ENCODE results near the gene UNC13C. TPM values are rescaled to one million over a fixed set of nuclear protein-coding genes. Genes with fewer than 3 reads are reported as not detected.

UNC13C gene
- total RNA-seq, 1 donor from 2014 or later, result 0.26 TPM

DNA sequence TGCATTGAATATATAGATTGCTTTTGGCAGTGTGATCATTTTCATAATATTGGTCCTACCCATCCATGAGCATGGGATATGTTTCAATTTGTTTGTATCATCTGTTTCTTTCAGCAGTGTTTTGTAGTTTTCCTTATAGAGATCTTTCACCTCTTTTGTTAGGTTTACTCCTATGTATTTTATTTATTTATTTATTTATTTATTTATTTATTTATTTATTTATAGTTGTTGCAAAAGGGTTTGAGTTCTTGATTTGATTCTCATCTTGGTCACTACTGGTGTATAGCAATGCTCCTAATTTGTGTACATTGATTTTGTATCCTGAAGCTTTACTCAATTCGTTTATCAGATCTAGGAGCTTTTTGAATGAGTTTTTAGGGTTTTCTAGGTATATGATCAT, 478.2 kb downstream of the UNC13C start:
- DNase-seq (ENCODE audit: low read depth), result no peak
- no peak for FAIRE-seq
- H3K36me3 ChIP-seq (ENCODE audit: control insufficient read depth, insufficient read depth, low read length), result no peaks in the 10 kb centered on the region
- TF ChIP-seq, protein P1, sequence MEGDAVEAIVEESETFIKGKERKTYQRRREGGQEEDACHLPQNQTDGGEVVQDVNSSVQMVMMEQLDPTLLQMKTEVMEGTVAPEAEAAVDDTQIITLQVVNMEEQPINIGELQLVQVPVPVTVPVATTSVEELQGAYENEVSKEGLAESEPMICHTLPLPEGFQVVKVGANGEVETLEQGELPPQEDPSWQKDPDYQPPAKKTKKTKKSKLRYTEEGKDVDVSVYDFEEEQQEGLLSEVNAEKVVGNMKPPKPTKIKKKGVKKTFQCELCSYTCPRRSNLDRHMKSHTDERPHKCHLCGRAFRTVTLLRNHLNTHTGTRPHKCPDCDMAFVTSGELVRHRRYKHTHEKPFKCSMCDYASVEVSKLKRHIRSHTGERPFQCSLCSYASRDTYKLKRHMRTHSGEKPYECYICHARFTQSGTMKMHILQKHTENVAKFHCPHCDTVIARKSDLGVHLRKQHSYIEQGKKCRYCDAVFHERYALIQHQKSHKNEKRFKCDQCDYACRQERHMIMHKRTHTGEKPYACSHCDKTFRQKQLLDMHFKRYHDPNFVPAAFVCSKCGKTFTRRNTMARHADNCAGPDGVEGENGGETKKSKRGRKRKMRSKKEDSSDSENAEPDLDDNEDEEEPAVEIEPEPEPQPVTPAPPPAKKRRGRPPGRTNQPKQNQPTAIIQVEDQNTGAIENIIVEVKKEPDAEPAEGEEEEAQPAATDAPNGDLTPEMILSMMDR (IDR thresholded peaks at IDR 0.05; ENCODE audit: insufficient read depth, low read length, severe bottlenecking), result no peak
- H3K4me3 ChIP-seq (ENCODE audit: low read depth, low read length), result no peak overlapping the region
- no peaks in the 10 kb centered on the region for H3K27me3 ChIP-seq (ENCODE audit: control insufficient read depth, insufficient read depth, low read length)

DNA sequence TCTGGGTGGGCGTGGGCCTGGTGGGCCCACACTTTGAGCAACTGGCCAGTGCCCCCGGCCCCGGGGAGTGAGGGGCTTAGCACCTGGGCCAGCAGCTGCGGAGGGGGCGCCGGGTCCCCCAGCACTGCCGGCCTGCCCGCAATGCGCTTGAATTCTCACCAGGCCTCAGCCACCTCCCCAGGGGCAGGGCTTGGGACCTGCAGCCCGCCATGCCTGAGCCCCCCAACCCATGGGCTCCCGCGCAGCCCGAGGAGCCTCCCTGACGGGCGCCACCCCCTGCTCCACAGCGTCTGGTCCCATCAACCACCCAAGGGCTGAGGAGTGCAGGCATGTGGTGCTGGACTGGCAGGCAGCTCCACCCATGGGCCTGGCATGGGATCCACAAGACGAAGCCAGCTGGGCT, 484.3 kb downstream of the UNC13C start:
- DNase-seq (ENCODE audit: low read depth) (no peak), FAIRE-seq (no peak)
- Histone ChIP-seq H3K36me3 (ENCODE audit: control insufficient read depth, insufficient read depth, low read length) (no peaks in the 10 kb centered on the region), H3K4me3 (ENCODE audit: low read depth, low read length) (no peak overlapping the region), H3K27me3 (ENCODE audit: control insufficient read depth, insufficient read depth, low read length) (no peaks in the 10 kb centered on the region)
- TF ChIP-seq, protein P1 (IDR thresholded peaks at IDR 0.05; ENCODE audit: insufficient read depth, low read length, severe bottlenecking), result no peak

DNA sequence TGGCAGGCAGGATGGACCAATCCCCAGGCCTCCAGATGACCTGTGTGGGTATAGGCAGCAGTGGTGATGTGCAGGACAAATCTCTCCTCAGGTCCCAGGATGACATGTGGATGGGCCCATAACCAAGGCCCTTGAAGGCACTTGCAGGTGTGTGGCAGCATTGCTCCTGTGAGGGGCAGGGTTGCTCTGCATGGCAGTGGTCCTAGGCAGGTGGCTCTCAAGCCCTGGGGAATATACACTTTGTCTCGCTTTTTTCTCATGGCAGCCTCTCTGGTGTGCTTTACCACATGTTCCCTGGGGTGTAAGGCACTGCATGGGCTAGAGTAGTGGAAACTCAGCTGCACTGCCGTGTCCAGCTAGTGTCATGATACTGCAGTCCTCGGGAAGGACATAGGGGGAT, 503.6 kb downstream of the UNC13C start:
- no peak overlapping the region for H3K4me3 ChIP-seq (ENCODE audit: low read depth, low read length)
- FAIRE-seq (no peak), DNase-seq (ENCODE audit: low read depth) (no peak)
- no peaks in the 10 kb centered on the region for H3K36me3 ChIP-seq (ENCODE audit: control insufficient read depth, insufficient read depth, low read length)
- TF ChIP-seq, protein P1 (IDR thresholded peaks at IDR 0.05; ENCODE audit: insufficient read depth, low read length, severe bottlenecking), result no peak
- no peaks in the 10 kb centered on the region for H3K27me3 ChIP-seq (ENCODE audit: control insufficient read depth, insufficient read depth, low read length)

DNA sequence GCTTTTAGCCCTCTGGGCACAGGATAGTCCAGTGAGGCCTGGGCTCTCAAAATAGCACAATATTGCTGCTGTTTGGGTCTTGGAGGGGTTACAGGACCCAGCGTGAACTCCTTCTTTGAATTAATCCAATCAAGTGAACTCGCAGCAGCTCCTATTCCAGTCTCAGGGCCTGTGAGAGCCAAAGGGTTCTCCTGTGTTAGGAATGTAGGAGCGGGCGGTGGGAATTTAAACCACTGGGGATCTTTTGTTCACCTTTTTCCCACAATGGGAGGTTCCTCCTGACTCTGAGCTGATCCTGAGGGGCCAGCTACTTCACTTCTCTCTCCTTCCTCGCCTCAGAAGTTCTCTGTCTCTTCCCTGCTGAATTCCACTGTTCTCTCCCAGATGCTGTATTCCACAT, 504.0 kb downstream of the UNC13C start:
- no peak for FAIRE-seq

DNA sequence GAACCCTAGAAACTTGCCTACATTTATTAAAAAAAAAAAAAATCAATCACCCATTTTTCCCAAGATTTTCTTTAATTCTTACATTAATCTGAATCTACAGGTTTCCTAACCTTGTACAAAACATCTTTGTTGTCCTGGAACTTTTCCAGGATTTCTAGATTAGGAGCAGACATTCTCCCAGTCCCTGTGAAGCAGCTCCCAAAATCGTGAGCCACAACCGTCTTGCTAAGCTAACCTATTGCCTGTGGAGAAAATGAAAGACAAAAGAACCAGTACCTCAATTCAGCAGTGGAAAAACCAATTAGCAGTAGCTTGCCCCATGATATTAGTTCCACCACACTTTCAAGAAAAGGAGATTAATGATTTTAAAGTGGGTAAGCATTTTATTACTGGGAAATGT, 522.1 kb downstream of the UNC13C start:
- TF ChIP-seq, protein P1 (IDR thresholded peaks at IDR 0.05; ENCODE audit: insufficient read depth, low read length, severe bottlenecking), result no peak
- H3K4me3 ChIP-seq (ENCODE audit: low read depth, low read length), result no peak overlapping the region
- FAIRE-seq (no peak), DNase-seq (ENCODE audit: low read depth) (no peak)
- no peaks in the 10 kb centered on the region for H3K27me3 ChIP-seq (ENCODE audit: control insufficient read depth, insufficient read depth, low read length)
- no peaks in the 10 kb centered on the region for H3K36me3 ChIP-seq (ENCODE audit: control insufficient read depth, insufficient read depth, low read length)

More for the DNA sequence above, 504.0 kb downstream of the UNC13C start:
- TF ChIP-seq, protein P1 (IDR thresholded peaks at IDR 0.05; ENCODE audit: insufficient read depth, low read length, severe bottlenecking), result no peak
- DNase-seq (ENCODE audit: low read depth), result no peak
- H3K36me3 ChIP-seq (ENCODE audit: control insufficient read depth, insufficient read depth, low read length), result no peaks in the 10 kb centered on the region
- H3K27me3 ChIP-seq (ENCODE audit: control insufficient read depth, insufficient read depth, low read length), result no peaks in the 10 kb centered on the region
- no peak overlapping the region for H3K4me3 ChIP-seq (ENCODE audit: low read depth, low read length)

DNA sequence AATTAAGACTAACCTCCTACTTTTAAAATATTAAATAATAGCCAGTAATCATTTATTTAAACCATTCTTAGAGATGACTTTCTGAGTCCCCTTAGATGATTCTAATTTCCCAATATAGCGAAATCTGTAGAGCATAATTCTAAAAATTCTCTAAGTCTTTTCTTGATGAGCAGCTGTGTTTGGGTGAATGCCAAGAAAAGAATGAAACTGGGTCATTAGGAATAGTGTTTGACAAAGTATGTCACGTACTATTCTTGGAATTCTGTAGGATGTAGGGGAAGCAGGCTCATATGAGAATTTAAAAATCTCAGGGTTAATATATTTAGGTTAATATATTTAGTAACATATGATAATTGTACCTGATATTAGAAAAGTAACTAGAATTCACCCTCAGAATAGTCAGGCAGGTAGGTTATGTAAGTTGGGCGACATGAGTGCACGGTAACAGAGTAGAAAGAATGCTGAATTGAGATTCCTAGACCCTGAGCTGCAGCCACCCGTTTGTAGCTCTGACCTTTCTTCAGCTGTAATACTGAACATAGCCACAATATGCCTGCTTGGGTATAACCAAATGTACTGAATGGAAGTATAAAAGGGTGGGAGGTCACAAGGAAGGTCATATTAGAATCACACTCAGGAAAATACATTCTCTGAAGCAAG, 524.3 kb downstream of the UNC13C start:
- Histone ChIP-seq H3K36me3 (ENCODE audit: control insufficient read depth, insufficient read depth, low read length) (no peaks in the 10 kb centered on the region), H3K27me3 (ENCODE audit: control insufficient read depth, insufficient read depth, low read length) (no peaks in the 10 kb centered on the region), H3K4me3 (ENCODE audit: low read depth, low read length) (no peak overlapping the region)
- TF ChIP-seq, protein P1 (IDR thresholded peaks at IDR 0.05; ENCODE audit: insufficient read depth, low read length, severe bottlenecking), result no peak
- DNase-seq (ENCODE audit: low read depth) (no peak), FAIRE-seq (no peak)
